Thoracic aorta (tissue), 2 donors: Measurements from ENCODE around the gene MAPK11. TPM values are rescaled to one million over a fixed set of nuclear protein-coding genes. Genes with fewer than 3 reads are reported as not detected.
A peak's percentile ranks its signal among the peaks of the same experiment; 100 is the strongest.

Source experiments
- ATAC-seq: fragments of 150-250 bp; one replicate; pipeline ENCODE4 v1.8.0; 2017; ENCODE audit warnings: low read depth; ENCODE audit not compliant: insufficient number of reproducible peaks, low FRiP score
- DNase-seq: peaks from one replicate; pipeline ENCODE4 v3.0.0-alpha.2; 2020; ENCODE audit warnings: low spot score
- H3K27ac ChIP-seq, 2 donors: fragments of 200-600 bp; sonication (generic); 1 replicate in 1 of 2; 2 replicates in 1 of 2; pipeline ENCODE4 v1.5.1; 2016; ENCODE audit warnings: mild to moderate bottlenecking in 2 of 2, moderate library complexity in 2 of 2
- H3K27me3 ChIP-seq: fragments of 200-600 bp; sonication (generic); replicated peaks from 2 replicates; pipeline ENCODE4 v1.6.0; 2016; ENCODE audit warnings: mild to moderate bottlenecking; ENCODE audit not compliant: insufficient read depth
- H3K36me3 ChIP-seq: fragments of 200-600 bp; sonication (generic); one replicate; pipeline ENCODE4 v1.5.1; 2016
- H3K4me1 ChIP-seq, 2 donors: fragments of 200-600 bp; sonication (generic); 1 replicate in 1 of 2; 2 replicates in 1 of 2; pipeline versions ENCODE4 v1.5.1 to v1.6.0; 2016; ENCODE audit warnings: low read depth in 2 of 2, mild to moderate bottlenecking in 1 of 2; ENCODE audit not compliant: control insufficient read depth in 1 of 2
- H3K4me3 ChIP-seq: fragments of 200-600 bp; sonication (generic); 2 replicates; pipeline ENCODE4 v1.5.1; 2016; ENCODE audit warnings: mild to moderate bottlenecking
- H3K9me3 ChIP-seq: fragments of 200-600 bp; sonication (generic); 2 replicates; pipeline ENCODE4 v1.5.1; 2016
- CTCF ChIP-seq: fragments of 200-600 bp; sonication (generic); IDR thresholded peaks from one replicate; pipeline ENCODE4 v1.5.1; 2019; ENCODE audit warnings: antibody characterized with exemption
- total RNA-seq, 2 donors: library from RNA; depleted of rRNA; stranded (reverse); fragments of >200 nt; gene quantifications; one replicate each; pipeline versions ENCODE4 v1.1.0 to v1.2.3, GENCODE V29; 2016

The MAPK11 gene
- total RNA-seq, 2 donors from 2014 or later, result 5.8 to 8.8 TPM

GRCh38 chr22:50266994-50267393 is 3.2 kb downstream of the MAPK11 start:
- peaks cover 34 to 47% of the 10 kb centered on the region in 2 donors for H3K4me1 ChIP-seq
- peaks cover 7% of the 10 kb centered on the region for H3K27me3 ChIP-seq
- H3K4me3 ChIP-seq, result peak overlapping the region; percentile 65
- H3K27ac ChIP-seq, result no peak overlapping the region
- TF ChIP-seq CTCF, result no peak
- DNase-seq (no peak), ATAC-seq (no peak)
- no peaks in the 10 kb centered on the region for H3K9me3 ChIP-seq
- no peaks in the 10 kb centered on the region for H3K36me3 ChIP-seq

DNA sequence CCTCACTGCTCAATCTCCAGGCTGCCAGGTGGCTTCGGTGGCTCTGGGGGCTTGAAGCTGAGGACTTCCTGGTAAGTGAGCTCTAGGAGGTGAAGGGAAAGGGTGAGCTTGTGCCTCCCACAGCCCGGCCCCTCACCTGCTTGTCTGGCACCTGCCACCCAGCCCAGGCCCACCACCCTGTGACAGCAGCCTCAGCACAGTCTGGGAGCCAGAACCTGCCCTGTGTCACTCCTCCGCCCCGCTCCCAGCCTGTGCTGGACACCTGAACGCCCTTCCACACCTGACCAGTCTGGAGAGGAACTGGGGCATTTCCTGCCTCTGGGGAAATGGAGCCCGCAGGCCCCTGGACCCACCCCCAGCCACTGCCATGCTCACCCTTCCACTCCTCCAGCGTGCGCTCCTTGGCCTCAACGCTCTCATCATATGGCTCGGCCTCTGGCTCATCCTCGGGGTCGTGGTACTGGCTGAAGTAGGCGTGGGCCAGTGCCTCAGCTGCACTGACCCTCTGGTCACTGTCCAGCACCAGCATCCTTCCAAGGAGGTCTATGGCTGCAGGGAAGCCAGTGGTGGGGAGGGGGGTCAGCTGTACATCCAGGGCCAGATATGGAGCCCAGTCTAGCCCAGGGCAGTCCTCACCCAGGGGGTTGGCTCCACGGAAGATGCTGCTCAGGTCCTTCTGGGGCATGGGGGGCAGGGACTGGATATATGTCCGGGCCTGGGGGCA is 5.1 kb downstream of the MAPK11 start:
- H3K36me3 ChIP-seq, result no peaks in the 10 kb centered on the region
- no peaks in the 10 kb centered on the region for H3K9me3 ChIP-seq
- H3K4me1 ChIP-seq, result peaks cover 28 to 40% of the 10 kb centered on the region in 2 donors
- H3K27me3 ChIP-seq, result peaks cover 7% of the 10 kb centered on the region
- H3K4me3 ChIP-seq, result no peak overlapping the region
- no peak for TF ChIP-seq CTCF
- no peak overlapping the region for H3K27ac ChIP-seq
- no peak for ATAC-seq
- no peak for DNase-seq

- ATAC-seq (no peak), DNase-seq (no peak)
- Histone ChIP-seq H3K36me3 (no peaks in the 10 kb centered on the region), H3K27ac (no peak overlapping the region), H3K27me3 (peaks cover 7% of the 10 kb centered on the region), H3K4me3 (no peak overlapping the region), H3K4me1 (peaks cover 23 to 33% of the 10 kb centered on the region in 2 donors), H3K9me3 (no peaks in the 10 kb centered on the region)
- TF ChIP-seq CTCF, result no peak
Measured at GRCh38 chr22:50264104-50264745, 6.0 kb downstream of the MAPK11 start.

DNA sequence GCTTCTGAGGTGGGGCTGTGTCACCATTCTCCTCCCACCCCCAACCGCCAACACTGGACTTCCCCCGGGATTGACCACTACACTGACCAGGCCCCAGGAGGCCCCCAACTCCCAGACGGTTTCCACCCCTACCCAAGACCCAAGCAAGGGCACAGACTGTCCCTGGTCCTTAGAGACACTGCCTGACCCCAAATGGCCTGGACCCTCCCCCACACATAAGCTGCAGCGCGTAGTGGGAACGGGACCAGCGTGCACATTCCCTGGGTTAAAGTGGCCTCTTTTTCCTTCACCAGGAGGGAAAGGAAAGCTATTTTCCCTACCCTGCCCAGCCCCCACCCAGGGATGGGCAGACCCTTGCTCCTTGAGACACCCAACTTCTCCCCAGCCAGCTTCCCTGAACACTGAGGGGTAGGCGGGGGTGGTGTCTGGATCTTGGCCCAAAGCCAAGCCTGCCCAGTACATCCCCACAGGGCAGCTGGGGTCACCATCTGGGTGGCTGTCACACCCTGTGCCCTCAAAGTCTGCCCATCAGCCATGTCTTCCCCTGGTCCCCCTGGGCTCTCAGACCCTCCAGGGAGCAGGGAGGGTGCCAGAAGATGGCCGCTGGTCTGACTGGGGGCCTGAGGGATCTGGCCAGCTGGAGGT is 7.1 kb downstream of the MAPK11 start:
- TF ChIP-seq CTCF, result no peak
- no peak for DNase-seq
- Histone ChIP-seq H3K27me3 (peaks cover 7% of the 10 kb centered on the region), H3K36me3 (no peaks in the 10 kb centered on the region), H3K9me3 (no peaks in the 10 kb centered on the region), H3K27ac (no peak overlapping the region), H3K4me1 (peaks cover 22 to 27% of the 10 kb centered on the region in 2 donors), H3K4me3 (no peak overlapping the region)
- ATAC-seq, result no peak

- no peak for TF ChIP-seq CTCF
- Histone ChIP-seq H3K36me3 (no peaks in the 10 kb centered on the region), H3K27ac (no peak overlapping the region), H3K4me3 (no peak overlapping the region), H3K27me3 (peaks cover 7% of the 10 kb centered on the region), H3K9me3 (no peaks in the 10 kb centered on the region), H3K4me1 (peaks cover 17 to 21% of the 10 kb centered on the region in 2 donors)
- DNase-seq (no peak), ATAC-seq (no peak)
Measured at GRCh38 chr22:50262460-50262911, 7.7 kb downstream of the MAPK11 start.
